HG02943 (cell line): ENCODE measurements around the gene RAPGEF2.

ENCODE experiments used
- ATAC-seq: cut with Tn5 transposase; IDR thresholded peaks from one replicate; pipeline ENCODE4 v1.9.1; 2021; ENCODE audit warnings: mild to moderate bottlenecking, low read depth, moderate library complexity; ENCODE audit not compliant: unreplicated experiment

Gene RAPGEF2

GRCh38 chr4:159269116-159269515, 166.2 kb downstream of the RAPGEF2 start:
- ATAC-seq, result no peak

- ATAC-seq, result no peak
These were observed 167.1 kb downstream of the RAPGEF2 start for GRCh38 chr4:159269956-159270355.

- ATAC-seq, result no peak
These were observed 169.0 kb downstream of the RAPGEF2 start for GRCh38 chr4:159271856-159272255.

- no peak for ATAC-seq
These were observed 169.6 kb downstream of the RAPGEF2 start for GRCh38 chr4:159272273-159273140.

GRCh38 chr4:159273141-159273438, 170.2 kb downstream of the RAPGEF2 start:
- ATAC-seq, result no peak

GRCh38 chr4:159273841-159274240, 171.0 kb downstream of the RAPGEF2 start:
- ATAC-seq, result no peak

- ATAC-seq, result no peak
These were observed 175.5 kb downstream of the RAPGEF2 start for GRCh38 chr4:159278399-159278798.

GRCh38 chr4:159279084-159279483, 176.2 kb downstream of the RAPGEF2 start:
- no peak for ATAC-seq

GRCh38 chr4:159280442-159281172, 177.7 kb downstream of the RAPGEF2 start:
- no peak for ATAC-seq

GRCh38 chr4:159281771-159282170, 178.9 kb downstream of the RAPGEF2 start:
- ATAC-seq, result no peak

- no peak for ATAC-seq
These were observed 179.4 kb downstream of the RAPGEF2 start for GRCh38 chr4:159282329-159282728.

GRCh38 chr4:159282944-159283343, 180.1 kb downstream of the RAPGEF2 start:
- no peak for ATAC-seq

- ATAC-seq, result no peak
These were observed 180.8 kb downstream of the RAPGEF2 start for GRCh38 chr4:159283696-159284095.

- no peak for ATAC-seq
These were observed 181.2 kb downstream of the RAPGEF2 start for GRCh38 chr4:159284113-159284512.

- ATAC-seq, result no peak
These were observed 181.9 kb downstream of the RAPGEF2 start for GRCh38 chr4:159284733-159285132.

- ATAC-seq, result no peak
These were observed 184.9 kb downstream of the RAPGEF2 start for GRCh38 chr4:159287767-159288166.

GRCh38 chr4:159289682-159290081, 186.8 kb downstream of the RAPGEF2 start:
- no peak for ATAC-seq

- ATAC-seq, result no peak
These were observed 187.6 kb downstream of the RAPGEF2 start for GRCh38 chr4:159290321-159291030.

- no peak for ATAC-seq
These were observed 188.3 kb downstream of the RAPGEF2 start for GRCh38 chr4:159291176-159291575.

GRCh38 chr4:159292137-159292896, 189.4 kb downstream of the RAPGEF2 start:
- no peak for ATAC-seq
